ENCODE measurements around the gene TBC1D9B.

The TBC1D9B gene

GRCh38 chr5:179814090-179814489 lies 93.6 kb downstream of the TBC1D9B start:
- no peak for DNase-seq (ENCODE audit: extremely low read depth, low read depth)
- TF ChIP-seq CTCF (IDR thresholded peaks at IDR 0.05; ENCODE audit: low read depth, low read length) = no peak

GRCh38 chr5:179812997-179813607 lies 94.6 kb downstream of the TBC1D9B start:
- no peak for DNase-seq (ENCODE audit: extremely low read depth, low read depth)
- TF ChIP-seq CTCF (IDR thresholded peaks at IDR 0.05; ENCODE audit: low read depth, low read length) = no peak

GRCh38 chr5:179812135-179812825 lies 95.4 kb downstream of the TBC1D9B start:
- TF ChIP-seq CTCF (IDR thresholded peaks at IDR 0.05; ENCODE audit: low read depth, low read length) = no peak
- no peak for DNase-seq (ENCODE audit: extremely low read depth, low read depth)

All from AG09319 (cell line).